Measurements from ENCODE around the gene LHFPL2.

The LHFPL2 gene

DNA sequence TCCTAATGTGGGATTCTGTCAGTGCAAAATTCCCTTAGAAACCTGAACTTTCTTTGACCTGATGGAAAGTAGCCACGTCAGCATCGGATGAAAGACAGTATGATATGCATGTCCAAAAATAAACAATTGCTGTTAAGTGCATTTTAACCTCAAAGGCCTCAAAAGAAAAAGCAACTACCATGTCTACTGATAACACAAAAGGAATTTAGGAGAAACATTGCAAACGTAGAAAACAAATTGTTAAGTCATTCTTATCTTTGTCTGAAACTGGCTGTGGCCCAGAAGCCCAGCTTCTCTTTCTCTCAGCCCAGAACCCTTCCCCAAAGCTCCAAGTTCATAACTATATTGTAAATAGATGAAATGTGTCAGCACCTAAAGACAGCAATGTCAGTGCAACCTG lies 11.1 kb upstream of the LHFPL2 start:
- Histone ChIP-seq H3K27ac (no peak overlapping the region), H3K9ac (no peak overlapping the region), H3K9me3 (ENCODE audit: control insufficient read depth, low read length) (no peaks in the 10 kb centered on the region), H3K4me1 (peaks cover 8% of the 10 kb centered on the region), H3K79me2 (no peaks in the 10 kb centered on the region), H2AFZ (peak overlapping the region; percentile 23), H3K4me2 (ENCODE audit: low read length) (no peak overlapping the region), H3K36me3 (ENCODE audit: control insufficient read depth, insufficient read depth, low read length) (no peaks in the 10 kb centered on the region), H3K27me3 (ENCODE audit: control insufficient read depth, insufficient read depth, low read length) (no peaks in the 10 kb centered on the region), H3K4me3 (ENCODE audit: low read depth, low read length) (no peak overlapping the region)
- TF ChIP-seq, protein P1, sequence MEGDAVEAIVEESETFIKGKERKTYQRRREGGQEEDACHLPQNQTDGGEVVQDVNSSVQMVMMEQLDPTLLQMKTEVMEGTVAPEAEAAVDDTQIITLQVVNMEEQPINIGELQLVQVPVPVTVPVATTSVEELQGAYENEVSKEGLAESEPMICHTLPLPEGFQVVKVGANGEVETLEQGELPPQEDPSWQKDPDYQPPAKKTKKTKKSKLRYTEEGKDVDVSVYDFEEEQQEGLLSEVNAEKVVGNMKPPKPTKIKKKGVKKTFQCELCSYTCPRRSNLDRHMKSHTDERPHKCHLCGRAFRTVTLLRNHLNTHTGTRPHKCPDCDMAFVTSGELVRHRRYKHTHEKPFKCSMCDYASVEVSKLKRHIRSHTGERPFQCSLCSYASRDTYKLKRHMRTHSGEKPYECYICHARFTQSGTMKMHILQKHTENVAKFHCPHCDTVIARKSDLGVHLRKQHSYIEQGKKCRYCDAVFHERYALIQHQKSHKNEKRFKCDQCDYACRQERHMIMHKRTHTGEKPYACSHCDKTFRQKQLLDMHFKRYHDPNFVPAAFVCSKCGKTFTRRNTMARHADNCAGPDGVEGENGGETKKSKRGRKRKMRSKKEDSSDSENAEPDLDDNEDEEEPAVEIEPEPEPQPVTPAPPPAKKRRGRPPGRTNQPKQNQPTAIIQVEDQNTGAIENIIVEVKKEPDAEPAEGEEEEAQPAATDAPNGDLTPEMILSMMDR (IDR thresholded peaks at IDR 0.05): no peak

DNA sequence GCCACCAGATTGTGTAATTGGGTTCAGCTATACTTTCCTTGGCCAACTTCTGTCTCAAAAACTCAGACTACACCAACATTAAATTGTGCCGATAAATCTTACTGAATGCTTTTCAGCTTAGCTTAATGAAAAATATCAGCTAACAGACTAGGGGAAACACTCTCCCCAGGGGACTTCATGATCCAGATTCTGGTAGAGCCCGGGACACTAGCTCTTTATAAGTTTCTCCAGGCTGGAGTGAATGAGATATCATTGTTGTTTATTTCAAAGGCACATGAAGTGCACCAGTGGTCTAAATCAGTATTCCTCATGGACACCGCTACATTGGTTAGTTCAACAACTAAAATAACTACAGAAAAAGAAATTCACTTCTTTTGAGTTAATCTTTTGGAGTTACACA lies 10.5 kb upstream of the LHFPL2 start:
- no peak overlapping the region for H2AFZ ChIP-seq
- no peaks in the 10 kb centered on the region for H3K36me3 ChIP-seq (ENCODE audit: control insufficient read depth, insufficient read depth, low read length)
- H3K4me2 ChIP-seq (ENCODE audit: low read length): no peak overlapping the region
- H3K4me3 ChIP-seq (ENCODE audit: low read depth, low read length): no peak overlapping the region
- H3K9me3 ChIP-seq (ENCODE audit: control insufficient read depth, low read length): no peaks in the 10 kb centered on the region
- no peak overlapping the region for H3K27ac ChIP-seq
- H3K27me3 ChIP-seq (ENCODE audit: control insufficient read depth, insufficient read depth, low read length): no peaks in the 10 kb centered on the region
- TF ChIP-seq, protein P1 (IDR thresholded peaks at IDR 0.05): no peak
- no peak overlapping the region for H3K9ac ChIP-seq
- H3K79me2 ChIP-seq: no peaks in the 10 kb centered on the region
- H3K4me1 ChIP-seq: peaks cover 8% of the 10 kb centered on the region

DNA sequence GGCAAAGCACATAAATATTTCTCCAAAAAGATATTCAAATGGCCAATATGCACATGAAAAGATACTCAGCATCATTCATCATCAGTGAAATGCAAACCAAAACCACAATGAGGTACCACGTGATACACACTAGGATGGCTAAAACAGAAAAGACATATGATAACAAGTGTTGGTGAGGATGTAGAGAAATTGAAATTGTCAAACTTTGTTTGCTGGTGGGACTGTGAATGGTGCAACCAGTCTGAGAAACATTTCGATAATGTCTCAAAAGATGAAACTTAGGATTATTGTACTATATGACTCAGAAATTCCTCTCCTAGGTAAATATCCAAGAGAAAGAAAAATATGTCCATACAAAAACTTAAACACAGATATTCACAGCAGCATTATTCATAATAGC lies 8.6 kb upstream of the LHFPL2 start:
- H3K27me3 ChIP-seq (ENCODE audit: control insufficient read depth, insufficient read depth, low read length): no peaks in the 10 kb centered on the region
- TF ChIP-seq, protein P1 (IDR thresholded peaks at IDR 0.05): no peak
- no peak overlapping the region for H2AFZ ChIP-seq
- H3K36me3 ChIP-seq (ENCODE audit: control insufficient read depth, insufficient read depth, low read length): no peaks in the 10 kb centered on the region
- peaks cover 8% of the 10 kb centered on the region for H3K4me1 ChIP-seq
- H3K9ac ChIP-seq: no peak overlapping the region
- no peak overlapping the region for H3K4me2 ChIP-seq (ENCODE audit: low read length)
- no peak overlapping the region for H3K27ac ChIP-seq
- no peak overlapping the region for H3K4me3 ChIP-seq (ENCODE audit: low read depth, low read length)
- H3K79me2 ChIP-seq: no peaks in the 10 kb centered on the region
- no peaks in the 10 kb centered on the region for H3K9me3 ChIP-seq (ENCODE audit: control insufficient read depth, low read length)

DNA sequence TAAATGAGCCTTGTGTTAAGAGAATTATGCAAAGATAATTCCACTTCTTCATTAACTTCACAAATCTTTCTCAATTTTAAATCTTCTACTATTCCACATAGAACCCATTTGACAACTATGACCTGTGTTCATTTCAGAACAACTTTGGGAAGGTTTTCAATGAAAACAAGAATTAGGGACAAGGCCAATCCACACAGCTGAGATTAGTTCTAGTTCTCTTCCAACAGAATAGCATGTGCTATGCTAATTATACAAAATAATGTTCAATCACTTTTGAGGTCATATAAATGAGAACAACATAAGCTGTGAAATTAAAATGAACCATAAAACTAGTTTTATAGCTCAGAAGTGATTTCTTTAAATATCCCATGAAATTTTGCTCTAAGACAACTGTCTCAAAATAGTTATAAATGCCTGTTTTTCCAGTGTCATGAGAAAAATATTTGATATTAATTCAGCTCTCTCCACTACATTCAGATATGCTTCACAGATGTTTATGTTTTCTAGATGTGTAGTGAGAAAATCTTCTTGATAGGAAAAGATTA lies 7.2 kb upstream of the LHFPL2 start:
- Histone ChIP-seq H3K27ac (no peak overlapping the region), H3K4me2 (ENCODE audit: low read length) (no peak overlapping the region), H3K9me3 (ENCODE audit: control insufficient read depth, low read length) (no peaks in the 10 kb centered on the region), H3K9ac (no peak overlapping the region), H3K4me3 (ENCODE audit: low read depth, low read length) (no peak overlapping the region), H3K27me3 (ENCODE audit: control insufficient read depth, insufficient read depth, low read length) (no peaks in the 10 kb centered on the region), H3K79me2 (no peaks in the 10 kb centered on the region), H3K4me1 (peaks cover 8% of the 10 kb centered on the region), H2AFZ (no peak overlapping the region), H3K36me3 (ENCODE audit: control insufficient read depth, insufficient read depth, low read length) (no peaks in the 10 kb centered on the region)
- TF ChIP-seq, protein P1 (IDR thresholded peaks at IDR 0.05): no peak

DNA sequence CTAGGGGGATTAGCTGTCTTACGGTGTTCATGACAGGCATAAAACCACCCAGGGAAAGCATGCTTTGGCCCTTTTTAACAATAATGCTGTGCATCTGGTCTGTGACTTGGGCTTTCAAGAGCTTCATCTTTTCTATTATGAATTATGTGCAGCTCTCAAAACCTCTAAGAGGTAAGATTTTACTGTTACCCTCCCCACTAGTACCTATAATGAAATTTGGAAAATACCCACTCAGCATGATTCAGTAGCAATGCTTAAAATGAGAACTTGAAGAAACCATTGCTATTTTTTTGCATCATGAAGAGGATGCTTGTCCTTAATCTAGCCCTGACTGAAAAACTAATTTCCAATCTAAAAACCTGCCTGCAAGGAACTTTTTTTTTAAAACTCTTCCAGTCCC lies 5.8 kb upstream of the LHFPL2 start:
- no peak overlapping the region for H3K27ac ChIP-seq

More for the DNA sequence above, 5.8 kb upstream of the LHFPL2 start:
- Histone ChIP-seq H3K27me3 (ENCODE audit: control insufficient read depth, insufficient read depth, low read length) (no peaks in the 10 kb centered on the region), H3K36me3 (ENCODE audit: control insufficient read depth, insufficient read depth, low read length) (no peaks in the 10 kb centered on the region), H3K4me2 (ENCODE audit: low read length) (no peak overlapping the region), H3K9ac (no peak overlapping the region), H3K9me3 (ENCODE audit: control insufficient read depth, low read length) (no peaks in the 10 kb centered on the region), H2AFZ (no peak overlapping the region), H3K4me1 (no peaks in the 10 kb centered on the region), H3K79me2 (no peaks in the 10 kb centered on the region), H3K4me3 (ENCODE audit: low read depth, low read length) (no peak overlapping the region)
- TF ChIP-seq, protein P1 (IDR thresholded peaks at IDR 0.05): no peak

All from parathyroid adenoma (tissue), 2 donors.